ENCODE results near the gene FZR1. TPM values are rescaled to one million over a fixed set of nuclear protein-coding genes. Genes with fewer than 3 reads are reported as not detected.

Gene FZR1
- total and polyA plus RNA-seq, 2 of the 8 experiments (the other 6 are each of a cell fraction or from before 2014, with no cell fraction given), result 21.6 to 35.5 TPM

GRCh38 chr19:3545669-3546034 lies 39.5 kb downstream of the FZR1 start:
- Histone ChIP-seq H3K56ac (replicated peaks; ENCODE audit: insufficient read length, low read depth, low read length) (no peak overlapping the region), H3K9ac (replicated peaks in 1 of 4; ENCODE audit: extremely low read depth in 1 of 4, low read depth in 3 of 4, low read length in 3 of 4) (no peak overlapping the region), H3K79me1 (ENCODE audit: low read depth, low read length) (no peaks in the 10 kb centered on the region), H3K14ac (ENCODE audit: insufficient read length) (no peak overlapping the region), H3K9me3 (ENCODE audit: insufficient read depth in 2 of 2, low read depth in 1 of 2, low read length in 1 of 2) (no peaks in the 10 kb centered on the region), H2BK12ac (ENCODE audit: low read depth, low read length) (no peak overlapping the region), H3K36me3 (ENCODE audit: control insufficient read depth in 2 of 4, insufficient read depth in 4 of 4, low read length in 3 of 4) (peaks cover 0 to 5% (median 1%) of the 10 kb centered on the region in 4 experiments; a peak in 2 of 8 replicates), H3K27me3 (replicated peaks in 1 of 4; ENCODE audit: control insufficient read depth in 3 of 4, extremely low read depth in 1 of 4, insufficient read depth in 3 of 4, low read length in 3 of 4) (no peaks in the 10 kb centered on the region), H2BK5ac (ENCODE audit: low read depth, low read length) (no peak overlapping the region), H3K4ac (replicated peaks; ENCODE audit: insufficient read length, low read depth, low read length) (no peak overlapping the region), H4K20me1 (replicated peaks in 1 of 2; ENCODE audit: control insufficient read depth in 1 of 2, insufficient read depth in 2 of 2, low read length in 2 of 2) (peaks cover 8 to 20% of the 10 kb centered on the region in 2 experiments), H2BK15ac (ENCODE audit: low read length) (no peak overlapping the region), H3K4me1 (replicated peaks in 1 of 4; ENCODE audit: control insufficient read depth in 3 of 4, insufficient read depth in 4 of 4, low read length in 3 of 4) (no peaks in the 10 kb centered on the region), H3K79me2 (ENCODE audit: control insufficient read depth in 1 of 2, insufficient read depth in 2 of 2, low read length in 2 of 2) (no peaks in the 10 kb centered on the region), H3K4me3 (ENCODE audit: extremely low read depth in 1 of 4, insufficient read depth in 2 of 4, low read depth in 3 of 4, low read length in 4 of 4) (no peak overlapping the region), H2BK20ac (ENCODE audit: low read length) (no peak overlapping the region), H2AK5ac (ENCODE audit: low read depth, low read length) (no peak overlapping the region), H2AFZ (ENCODE audit: low read length) (no peak overlapping the region), H3K4me2 (ENCODE audit: insufficient read depth in 1 of 2, low read depth in 2 of 2, low read length in 2 of 2) (no peak overlapping the region), H4K91ac (replicated peaks; ENCODE audit: insufficient read length, low read length) (no peak overlapping the region), H4K8ac (ENCODE audit: extremely low read depth, insufficient read depth, low read length) (no peak overlapping the region; the same call in 1 of the 2 replicates), H3K23ac (ENCODE audit: insufficient read length) (no peak overlapping the region), H3K18ac (ENCODE audit: extremely low read depth, low read length) (no peak overlapping the region), H3K23me2 (ENCODE audit: low read depth, low read length) (no peaks in the 10 kb centered on the region), H2BK120ac (replicated peaks; ENCODE audit: low read depth, low read length) (no peak overlapping the region), H4K5ac (ENCODE audit: insufficient read length, low read depth, low read length) (no peak overlapping the region), H3K27ac (ENCODE audit: low read depth, low read length) (no peak overlapping the region)
- 83% methylated on average over 10 of the region's 10 CpGs; no CpG with 5 or more reads in 1 of the 2 experiments for WGBS, 2 experiments (ENCODE audit: extremely low coverage in 1 of 2, insufficient coverage in 1 of 2, insufficient read length in 1 of 2, insufficient replicate concordance in 2 of 2, low coverage in 1 of 2, low lambda C conversion rate in 2 of 2, missing lambda C conversion rate in 1 of 2)
- ChIA-PET POLR2A (ENCODE audit: partially characterized antibody) (interaction anchor here (0.6 to 2.6 kb wide), 12 partner anchors 9 to 164 kb away, joined by 3 to 12 read pairs (median 3); partner anchors contain the start of genes HMG20B and MFSD12), CTCF (ENCODE audit: partially characterized antibody) (interaction anchor here (0.7 to 7.5 kb wide), 22 partner anchors 12 to 241 kb away, joined by 3 to 66 read pairs (median 4); partner anchors contain the start of genes GIPC3 and MFSD12)
- TF ChIP-seq RBBP5 (IDR thresholded peaks at IDR 0.05; ENCODE audit: borderline replicate concordance, low read depth, low read length) (no peak), SIRT6 (IDR thresholded peaks at IDR 0.05; ENCODE audit: low read length) (no peak), NRF1 (IDR thresholded peaks at IDR 0.05; ENCODE audit: low read depth, low read length) (no peak)
- FAIRE-seq, result no peak
- DNase-seq (ENCODE audit: low read depth in 1 of 2, low spot score in 2 of 2), result no peak
